Measurements from ENCODE around the gene BORCS8. TPM values are rescaled to one million over a fixed set of nuclear protein-coding genes. Genes with fewer than 3 reads are reported as not detected.

Gene BORCS8
- total and polyA plus RNA-seq, 2 donors (not counting 3 experiments of a cell fraction or from before 2014, with no cell fraction given): 37.4 to 45.8 TPM

DNA sequence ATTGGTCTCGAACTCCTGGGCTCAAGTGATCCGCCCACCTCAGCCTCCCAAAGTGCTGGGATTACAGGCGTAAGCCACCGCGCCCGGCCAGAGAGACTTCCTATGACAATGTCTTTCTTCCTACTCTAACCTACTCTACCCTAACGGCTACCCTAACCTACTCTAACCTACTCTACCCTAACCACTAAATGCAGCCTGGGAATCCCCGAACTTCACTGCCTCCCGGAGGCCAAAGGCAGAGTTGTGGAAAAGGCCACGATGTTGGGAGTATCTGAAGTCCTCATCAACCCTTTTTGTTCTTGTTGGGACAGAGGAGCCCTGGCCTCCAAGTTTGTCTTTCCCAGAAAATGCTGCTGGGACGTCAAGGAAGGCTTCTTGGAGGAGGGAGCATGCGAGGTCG, 12.2 kb upstream of the BORCS8 start:
- Histone ChIP-seq H3K9me3 (replicated peaks; ENCODE audit: control insufficient read depth, insufficient read depth, low read length) (no peaks in the 10 kb centered on the region), H4K20me1 (replicated peaks; ENCODE audit: control insufficient read depth, extremely low read depth, insufficient read depth, low read length) (no peaks in the 10 kb centered on the region), H2AFZ (ENCODE audit: low read depth, low read length) (no peak overlapping the region), H3K27ac (ENCODE audit: insufficient read depth, low read depth, low read length) (no peak overlapping the region), H3K36me3 (ENCODE audit: control insufficient read depth in 2 of 2, extremely low read depth in 1 of 2, insufficient read depth in 2 of 2, low read length in 2 of 2) (peaks cover 5 to 6% of the 10 kb centered on the region in 2 experiments), H3K27me3 (ENCODE audit: control insufficient read depth in 2 of 2, insufficient read depth in 2 of 2, low read length in 2 of 2) (no peaks in the 10 kb centered on the region), H3K9me1 (replicated peaks; ENCODE audit: control insufficient read depth, extremely low read depth, insufficient read depth, low read length) (no peaks in the 10 kb centered on the region), H3K9ac (replicated peaks; ENCODE audit: extremely low read depth, insufficient read depth, low read length) (no peak overlapping the region), H3K4me2 (ENCODE audit: insufficient read depth, low read length) (no peak overlapping the region), H3K79me2 (ENCODE audit: control insufficient read depth, insufficient read depth, low read length) (peaks cover 12% of the 10 kb centered on the region), H3K4me1 (ENCODE audit: control insufficient read depth, extremely low read depth, insufficient read depth, low read length) (peaks cover 6% of the 10 kb centered on the region), H3K4me3 (replicated peaks in 1 of 3; ENCODE audit: insufficient read depth in 1 of 3, low read depth in 1 of 3, low read length in 3 of 3) (no peak overlapping the region)
- DNase-seq (ENCODE audit: low read depth, low spot score): no peak
- TSS peak; percentile 16 for BruUV-seq (replicated peaks)
- ChIA-PET CTCF (no interaction called here), POLR2A (no interaction called here)
- dilution Hi-C loops (cut with MboI; ENCODE audit: extremely low pct_ligation_motif_present, low sequenced_read_pairs): no loop called here
- intact Hi-C loops (cut with micrococcal nuclease): no loop called here
- TF ChIP-seq POLR2A (IDR thresholded peaks at IDR 0.05; ENCODE audit: low read depth, low read length) (no peak), FOS (IDR thresholded peaks at IDR 0.05; ENCODE audit: borderline replicate concordance, insufficient read depth, low read length) (no peak), MYC (IDR thresholded peaks at IDR 0.05; ENCODE audit: low read depth, low read length) (no peak), JUN (IDR thresholded peaks at IDR 0.05; ENCODE audit: borderline replicate concordance, insufficient read depth, insufficient read length, low read depth) (no peak), MAX (IDR thresholded peaks at IDR 0.05; ENCODE audit: insufficient read depth, insufficient read length) (no peak), CTCF (IDR thresholded peaks at IDR 0.05; ENCODE audit: extremely low read depth in 1 of 2, insufficient read depth in 1 of 2, low read depth in 1 of 2, low read length in 2 of 2) (no peak), EZH2 (IDR thresholded peaks at IDR 0.05; ENCODE audit: borderline replicate concordance, low read depth, low read length, severe bottlenecking) (no peak), GATA2 (IDR thresholded peaks at IDR 0.05; ENCODE audit: insufficient read depth, insufficient read length, low read depth, low read length) (no peak), POLR2AphosphoS5 (IDR thresholded peaks at IDR 0.05; ENCODE audit: insufficient read depth, low read depth, low read length) (no peak)
- FAIRE-seq: no peak
